ENCODE results near the gene MRPL54. TPM values are rescaled to one million over a fixed set of nuclear protein-coding genes. Genes with fewer than 3 reads are reported as not detected.

Gene MRPL54
- total RNA-seq, 2 donors from 2014 or later, result 58.5 to 75.1 TPM

GRCh38 chr19:3768748-3769099 lies 6.2 kb downstream of the MRPL54 start:
- H3K27ac Mint-ChIP-seq, result peak overlapping the region in 1 of 2 donors; percentile 62
- no peaks in the 10 kb centered on the region for H3K9me3 Mint-ChIP-seq
- peaks cover 9 to 13% of the 10 kb centered on the region in 2 donors for H3K4me1 Mint-ChIP-seq (ENCODE audit: low read depth in 2 of 2)
- no peak overlapping the region for H3K4me3 Mint-ChIP-seq
- no peaks in the 10 kb centered on the region for H3K36me3 Mint-ChIP-seq
- no peaks in the 10 kb centered on the region for H3K27me3 Mint-ChIP-seq
- DNase-seq (ENCODE audit: low spot score) (no peak), ATAC-seq (peak in 1 of 2 donors; percentile 4)

GRCh38 chr19:3769494-3769893 lies 7.0 kb downstream of the MRPL54 start:
- Mint-ChIP-seq H3K9me3 (no peaks in the 10 kb centered on the region), H3K4me3 (no peak overlapping the region), H3K4me1 (ENCODE audit: low read depth in 2 of 2) (peaks cover 9 to 13% of the 10 kb centered on the region in 2 donors), H3K27ac (no peak overlapping the region), H3K36me3 (no peaks in the 10 kb centered on the region), H3K27me3 (no peaks in the 10 kb centered on the region)
- ATAC-seq (no peak), DNase-seq (ENCODE audit: low spot score) (no peak)

- Mint-ChIP-seq H3K9me3 (no peaks in the 10 kb centered on the region), H3K27me3 (no peaks in the 10 kb centered on the region), H3K27ac (no peak overlapping the region), H3K4me1 (ENCODE audit: low read depth in 2 of 2) (peaks cover 9 to 13% of the 10 kb centered on the region in 2 donors), H3K4me3 (no peak overlapping the region), H3K36me3 (no peaks in the 10 kb centered on the region)
- ATAC-seq, result no peak
- DNase-seq (ENCODE audit: low spot score), result no peak
These were observed 7.9 kb downstream of the MRPL54 start for GRCh38 chr19:3770136-3770999.

GRCh38 chr19:3771000-3771905 lies 8.8 kb downstream of the MRPL54 start:
- H3K36me3 Mint-ChIP-seq, result no peaks in the 10 kb centered on the region
- H3K4me1 Mint-ChIP-seq (ENCODE audit: low read depth in 2 of 2), result peaks cover 7 to 12% of the 10 kb centered on the region in 2 donors
- no peak overlapping the region for H3K4me3 Mint-ChIP-seq
- no peak for ATAC-seq
- DNase-seq (ENCODE audit: low spot score), result no peak
- no peaks in the 10 kb centered on the region for H3K27me3 Mint-ChIP-seq
- H3K9me3 Mint-ChIP-seq, result no peaks in the 10 kb centered on the region
- H3K27ac Mint-ChIP-seq, result no peak overlapping the region

GRCh38 chr19:3771906-3772455 lies 9.5 kb downstream of the MRPL54 start, which contains the start of gene RAX2:
Gene RAX2 (minus strand): TSS chr19:3772228. CDS start chr19:3771742, 486 bp downstream.
- no peak within 1 kb of the TSS for H3K4me3 Mint-ChIP-seq

GRCh38 chr19:3773814-3774515 lies 11.5 kb downstream of the MRPL54 start:
- Mint-ChIP-seq H3K27me3 (no peaks in the 10 kb centered on the region), H3K36me3 (no peaks in the 10 kb centered on the region), H3K9me3 (no peaks in the 10 kb centered on the region), H3K4me1 (ENCODE audit: low read depth in 2 of 2) (peaks cover 0 to 11% of the 10 kb centered on the region in 2 donors), H3K27ac (no peak overlapping the region), H3K4me3 (no peak overlapping the region)
- ATAC-seq (no peak), DNase-seq (ENCODE audit: low spot score) (no peak)

More at GRCh38 chr19:3771906-3772455, 9.5 kb downstream of the MRPL54 start, which contains the start of gene RAX2:
- no peak for ATAC-seq
- H3K27ac Mint-ChIP-seq, result no peak within 1 kb of the TSS
- peaks cover under 1 to 13% of the 10 kb centered on the region in 2 donors for H3K4me1 Mint-ChIP-seq (ENCODE audit: low read depth in 2 of 2)
- H3K9me3 Mint-ChIP-seq, result no peaks in the 10 kb centered on the region
- H3K36me3 Mint-ChIP-seq, result no peaks in the 10 kb centered on the region
- DNase-seq (ENCODE audit: low spot score), result no peak
- no peaks in the 10 kb centered on the region for H3K27me3 Mint-ChIP-seq

GRCh38 chr19:3774621-3775373 lies 12.3 kb downstream of the MRPL54 start:
- Mint-ChIP-seq H3K4me3 (no peak overlapping the region), H3K4me1 (ENCODE audit: low read depth in 2 of 2) (peaks cover 0 to 10% of the 10 kb centered on the region in 2 donors), H3K27ac (no peak overlapping the region), H3K36me3 (no peaks in the 10 kb centered on the region), H3K27me3 (no peaks in the 10 kb centered on the region), H3K9me3 (no peaks in the 10 kb centered on the region)
- DNase-seq (ENCODE audit: low spot score), result no peak
- no peak for ATAC-seq

GRCh38 chr19:3775374-3775711 lies 12.9 kb downstream of the MRPL54 start:
- Mint-ChIP-seq H3K9me3 (no peaks in the 10 kb centered on the region), H3K36me3 (no peaks in the 10 kb centered on the region), H3K4me3 (no peak overlapping the region), H3K4me1 (ENCODE audit: low read depth in 2 of 2) (peaks cover 0 to 10% of the 10 kb centered on the region in 2 donors), H3K27me3 (no peaks in the 10 kb centered on the region), H3K27ac (no peak overlapping the region)
- no peak for DNase-seq (ENCODE audit: low spot score)
- no peak for ATAC-seq

GRCh38 chr19:3775831-3776230 lies 13.3 kb downstream of the MRPL54 start:
- DNase-seq (ENCODE audit: low spot score), result no peak
- ATAC-seq, result no peak
- no peaks in the 10 kb centered on the region for H3K36me3 Mint-ChIP-seq
- peaks cover 0 to 11% of the 10 kb centered on the region in 2 donors for H3K4me1 Mint-ChIP-seq (ENCODE audit: low read depth in 2 of 2)
- no peaks in the 10 kb centered on the region for H3K27me3 Mint-ChIP-seq
- H3K4me3 Mint-ChIP-seq, result no peak overlapping the region
- H3K27ac Mint-ChIP-seq, result no peak overlapping the region
- H3K9me3 Mint-ChIP-seq, result no peaks in the 10 kb centered on the region

GRCh38 chr19:3776479-3777040 lies 14.1 kb downstream of the MRPL54 start:
- no peak for ATAC-seq
- H3K36me3 Mint-ChIP-seq, result no peaks in the 10 kb centered on the region
- H3K27ac Mint-ChIP-seq, result peak overlapping the region in 1 of 2 donors; percentile 67
- peaks cover 0 to 15% of the 10 kb centered on the region in 2 donors for H3K4me1 Mint-ChIP-seq (ENCODE audit: low read depth in 2 of 2)
- H3K4me3 Mint-ChIP-seq, result no peak overlapping the region
- no peak for DNase-seq (ENCODE audit: low spot score)
- no peaks in the 10 kb centered on the region for H3K9me3 Mint-ChIP-seq
- H3K27me3 Mint-ChIP-seq, result no peaks in the 10 kb centered on the region

GRCh38 chr19:3778104-3778867 lies 15.8 kb downstream of the MRPL54 start:
- H3K36me3 Mint-ChIP-seq, result peaks cover 9% of the 10 kb centered on the region
- DNase-seq (ENCODE audit: low spot score) (no peak), ATAC-seq (no peak)
- H3K27ac Mint-ChIP-seq, result no peak overlapping the region
- no peak overlapping the region for H3K4me3 Mint-ChIP-seq
- H3K27me3 Mint-ChIP-seq, result no peaks in the 10 kb centered on the region
- peaks cover 6% of the 10 kb centered on the region for H3K9me3 Mint-ChIP-seq
- peaks cover 5 to 24% of the 10 kb centered on the region in 2 donors for H3K4me1 Mint-ChIP-seq (ENCODE audit: low read depth in 2 of 2)

Data from natural killer cell treated with Interleukin-12 subunit alpha and Interleukin-12 subunit beta and Interleukin-15 and Interleukin-18, amount 100 ng/mL, for 72 hours (primary cell).